ENCODE measurements around the gene FOCAD. TPM values are rescaled to one million over a fixed set of nuclear protein-coding genes. Genes with fewer than 3 reads are reported as not detected.

FOCAD gene
- total and polyA plus RNA-seq, 7 donors, result 7.4 to 51.5 (median 25.5) TPM

- WGBS, 2 donors, result 27 to 70% methylated on average over 3 of the region's 3 CpGs
- TF ChIP-seq CTCF (IDR thresholded peaks at IDR 0.05) (no peak), POLR2AphosphoS5 (IDR thresholded peaks at IDR 0.05) (no peak), POLR2A (IDR thresholded peaks at IDR 0.05) (no peak), EP300 (IDR thresholded peaks at IDR 0.05) (no peak)
- no peaks in the 10 kb centered on the region for H3K9me3 ChIP-seq
- DNase-seq, result no peak
- H3K27ac ChIP-seq, result no peak overlapping the region
- intact Hi-C loops (cut with DNase I), result no loop called here
- H3K27me3 ChIP-seq, result no peaks in the 10 kb centered on the region
- H3K4me1 ChIP-seq, result peaks cover 0 to 24% (median 17%) of the 10 kb centered on the region in 4 donors
- H3K36me3 ChIP-seq, result no peaks in the 10 kb centered on the region
- H3K4me3 ChIP-seq, result no peak overlapping the region
Measured at GRCh38 chr9:20697021-20697719, 13.1 kb downstream of the FOCAD start.

- Histone ChIP-seq H3K27me3 (no peaks in the 10 kb centered on the region), H3K27ac (no peak overlapping the region), H3K9me3 (no peaks in the 10 kb centered on the region), H3K4me1 (peaks cover 0 to 27% (median 15%) of the 10 kb centered on the region in 4 donors), H3K36me3 (no peaks in the 10 kb centered on the region), H3K4me3 (no peak overlapping the region)
- no peak for DNase-seq
- intact Hi-C loops (cut with DNase I), result no loop called here
- TF ChIP-seq POLR2AphosphoS5 (IDR thresholded peaks at IDR 0.05), result no peak
- TF ChIP-seq CTCF (IDR thresholded peaks at IDR 0.05), result no peak
- TF ChIP-seq EP300 (IDR thresholded peaks at IDR 0.05), result no peak
- TF ChIP-seq POLR2A (IDR thresholded peaks at IDR 0.05), result no peak
Measured at GRCh38 chr9:20698782-20699181, 14.7 kb downstream of the FOCAD start.

- Histone ChIP-seq H3K9me3 (no peaks in the 10 kb centered on the region), H3K4me3 (no peak overlapping the region), H3K4me1 (peaks cover 0 to 27% (median 15%) of the 10 kb centered on the region in 4 donors), H3K36me3 (no peaks in the 10 kb centered on the region), H3K27me3 (no peaks in the 10 kb centered on the region), H3K27ac (peak overlapping the region in 3 of 4 donors; percentile 62 to 73 (median 70))
- WGBS, 2 donors, result 9 to 21% methylated on average over 1 of the region's 1 CpG
- intact Hi-C loops (cut with DNase I), result loop anchor here (2.0 kb wide), 1 partner anchor 16 kb away; the partner anchor contains the start of gene FOCAD
- TF ChIP-seq POLR2A (IDR thresholded peaks at IDR 0.05), result no peak
- TF ChIP-seq EP300 (IDR thresholded peaks at IDR 0.05), result peak in 3 of 4 donors; percentile 19 to 68 (median 68)
- TF ChIP-seq POLR2AphosphoS5 (IDR thresholded peaks at IDR 0.05), result peak; percentile 73 to 94 (median 85)
- DNase-seq, result no peak
Measured at GRCh38 chr9:20701060-20701459, 17.0 kb downstream of the FOCAD start.

GRCh38 chr9:20702570-20702969 is 18.5 kb downstream of the FOCAD start:
- no peaks in the 10 kb centered on the region for H3K27me3 ChIP-seq
- H3K4me3 ChIP-seq, result no peak overlapping the region
- H3K36me3 ChIP-seq, result no peaks in the 10 kb centered on the region
- 37 to 68% methylated on average over 4 of the region's 4 CpGs for WGBS, 2 donors
- intact Hi-C loops (cut with DNase I), result no loop called here
- H3K4me1 ChIP-seq, result peaks cover 0 to 27% (median 15%) of the 10 kb centered on the region in 4 donors
- H3K9me3 ChIP-seq, result no peaks in the 10 kb centered on the region
- DNase-seq, result no peak
- no peak overlapping the region for H3K27ac ChIP-seq
- TF ChIP-seq EP300 (IDR thresholded peaks at IDR 0.05) (no peak), POLR2A (IDR thresholded peaks at IDR 0.05) (no peak), CTCF (IDR thresholded peaks at IDR 0.05) (no peak), POLR2AphosphoS5 (IDR thresholded peaks at IDR 0.05) (no peak)

- Histone ChIP-seq H3K36me3 (no peaks in the 10 kb centered on the region), H3K4me1 (peaks cover 0 to 27% (median 15%) of the 10 kb centered on the region in 4 donors), H3K4me3 (no peak overlapping the region), H3K9me3 (no peaks in the 10 kb centered on the region), H3K27ac (no peak overlapping the region), H3K27me3 (no peaks in the 10 kb centered on the region)
- intact Hi-C loops (cut with DNase I), result no loop called here
- TF ChIP-seq POLR2A (IDR thresholded peaks at IDR 0.05) (no peak), EP300 (IDR thresholded peaks at IDR 0.05) (no peak), POLR2AphosphoS5 (IDR thresholded peaks at IDR 0.05) (no peak), CTCF (IDR thresholded peaks at IDR 0.05) (no peak)
- DNase-seq, result no peak
- WGBS, 2 donors, result 84 to 86% methylated on average over 3 of the region's 3 CpGs
Measured at GRCh38 chr9:20703146-20703545, 19.1 kb downstream of the FOCAD start.
